Measurements from ENCODE around the gene DARS1. TPM values are rescaled to one million over a fixed set of nuclear protein-coding genes. Genes with fewer than 3 reads are reported as not detected.

The DARS1 gene
- total RNA-seq, 2 donors from 2014 or later, result 54.9 to 57.2 TPM

DNA sequence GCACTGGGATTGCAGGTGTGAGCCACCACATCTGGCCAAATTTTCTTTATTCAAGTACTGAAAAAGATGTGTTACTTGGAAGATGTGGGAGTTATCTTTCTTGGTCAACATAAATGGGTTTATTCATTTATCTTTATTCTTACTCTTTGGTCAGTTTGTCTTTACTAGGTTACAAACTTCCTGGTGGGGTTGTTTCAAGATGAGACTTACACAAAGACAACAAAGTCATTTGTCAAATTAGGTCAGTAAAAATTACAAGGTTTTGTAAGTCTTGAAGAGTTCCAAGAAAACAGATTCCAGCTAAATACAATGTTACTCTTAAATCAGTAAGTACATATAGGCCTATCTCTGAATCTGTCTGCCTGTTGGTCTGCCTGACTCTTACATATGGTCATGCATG is 48.9 kb downstream of the DARS1 start:
- H3K9me3 ChIP-seq, result no peaks in the 10 kb centered on the region
- peaks cover 0 to 1% of the 10 kb centered on the region in 2 donors for H3K36me3 ChIP-seq
- H3K27ac ChIP-seq, result no peak overlapping the region
- no peaks in the 10 kb centered on the region for H3K4me1 ChIP-seq (replicated peaks)
- no peak for DNase-seq (ENCODE audit: low spot score)
- intact Hi-C loops (cut with DNase I), result no loop called here
- TF ChIP-seq POLR2AphosphoS5 (IDR thresholded peaks at IDR 0.05) (no peak), POLR2A (IDR thresholded peaks at IDR 0.05) (no peak)
- TF ChIP-seq, protein P1, sequence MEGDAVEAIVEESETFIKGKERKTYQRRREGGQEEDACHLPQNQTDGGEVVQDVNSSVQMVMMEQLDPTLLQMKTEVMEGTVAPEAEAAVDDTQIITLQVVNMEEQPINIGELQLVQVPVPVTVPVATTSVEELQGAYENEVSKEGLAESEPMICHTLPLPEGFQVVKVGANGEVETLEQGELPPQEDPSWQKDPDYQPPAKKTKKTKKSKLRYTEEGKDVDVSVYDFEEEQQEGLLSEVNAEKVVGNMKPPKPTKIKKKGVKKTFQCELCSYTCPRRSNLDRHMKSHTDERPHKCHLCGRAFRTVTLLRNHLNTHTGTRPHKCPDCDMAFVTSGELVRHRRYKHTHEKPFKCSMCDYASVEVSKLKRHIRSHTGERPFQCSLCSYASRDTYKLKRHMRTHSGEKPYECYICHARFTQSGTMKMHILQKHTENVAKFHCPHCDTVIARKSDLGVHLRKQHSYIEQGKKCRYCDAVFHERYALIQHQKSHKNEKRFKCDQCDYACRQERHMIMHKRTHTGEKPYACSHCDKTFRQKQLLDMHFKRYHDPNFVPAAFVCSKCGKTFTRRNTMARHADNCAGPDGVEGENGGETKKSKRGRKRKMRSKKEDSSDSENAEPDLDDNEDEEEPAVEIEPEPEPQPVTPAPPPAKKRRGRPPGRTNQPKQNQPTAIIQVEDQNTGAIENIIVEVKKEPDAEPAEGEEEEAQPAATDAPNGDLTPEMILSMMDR (IDR thresholded peaks at IDR 0.05), result no peak
- no peaks in the 10 kb centered on the region for H3K27me3 ChIP-seq (replicated peaks; ENCODE audit: insufficient read depth)
- H3K4me3 ChIP-seq, result no peak overlapping the region

DNA sequence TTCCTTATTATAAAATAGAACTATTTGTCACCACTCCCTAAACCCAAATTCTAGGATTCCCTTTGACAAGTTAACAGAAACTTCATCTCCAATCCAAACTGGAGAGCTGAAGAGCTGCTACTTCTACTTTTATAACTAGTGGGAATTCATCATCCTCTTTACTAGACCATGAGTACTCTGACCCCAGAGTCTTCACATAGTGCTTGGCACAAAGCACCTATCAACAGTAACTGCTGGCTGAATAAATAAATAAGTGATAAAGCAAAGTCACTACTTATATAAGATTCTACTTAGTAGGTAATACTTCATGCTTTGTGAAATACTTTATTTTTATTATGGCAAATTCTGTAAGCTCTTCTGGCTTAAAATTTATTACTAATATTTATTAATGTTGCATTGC is 49.5 kb downstream of the DARS1 start:
- no peak overlapping the region for H3K4me3 ChIP-seq
- H3K4me1 ChIP-seq (replicated peaks), result no peaks in the 10 kb centered on the region
- H3K9me3 ChIP-seq, result no peaks in the 10 kb centered on the region
- intact Hi-C loops (cut with DNase I), result no loop called here
- peaks cover 0 to 4% of the 10 kb centered on the region in 2 donors for H3K36me3 ChIP-seq
- DNase-seq (ENCODE audit: low spot score), result no peak
- H3K27me3 ChIP-seq (replicated peaks; ENCODE audit: insufficient read depth), result no peaks in the 10 kb centered on the region
- no peak overlapping the region for H3K27ac ChIP-seq
- TF ChIP-seq, protein P1 (IDR thresholded peaks at IDR 0.05), result no peak
- no peak for TF ChIP-seq POLR2A (IDR thresholded peaks at IDR 0.05)
- TF ChIP-seq POLR2AphosphoS5 (IDR thresholded peaks at IDR 0.05), result no peak

DNA sequence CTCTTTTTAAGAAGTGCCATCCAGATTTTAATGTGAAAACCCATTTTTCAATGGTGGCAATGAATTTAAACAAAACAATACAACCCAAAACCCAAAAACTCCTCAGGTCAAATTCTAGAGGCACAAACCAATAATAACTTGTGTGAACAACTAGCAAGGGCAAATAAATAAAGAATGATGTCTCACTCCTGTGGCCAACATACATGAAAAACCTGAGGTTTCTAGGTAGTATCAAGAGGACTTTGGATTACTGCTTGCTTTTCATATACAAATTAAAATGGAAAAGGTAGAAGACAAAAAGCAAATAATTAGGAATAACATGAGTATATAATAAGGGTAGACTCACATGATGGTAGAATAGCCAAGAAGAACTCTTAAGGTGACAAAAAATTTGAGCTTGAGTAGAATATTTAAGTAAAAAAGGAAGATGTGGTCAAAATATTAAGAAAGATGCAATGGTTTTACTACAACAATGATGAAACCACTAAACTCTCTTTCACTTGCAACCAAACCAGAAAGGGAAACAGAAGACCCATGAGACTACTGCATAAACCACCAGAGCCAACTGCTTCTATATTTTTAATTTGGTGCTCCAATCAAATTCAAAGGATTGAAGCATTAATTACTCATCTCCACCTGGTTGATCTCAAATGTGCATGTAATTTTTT is 53.5 kb downstream of the DARS1 start:
- Histone ChIP-seq H3K36me3 (peaks cover 0 to 4% of the 10 kb centered on the region in 2 donors), H3K9me3 (no peaks in the 10 kb centered on the region), H3K4me3 (no peak overlapping the region), H3K4me1 (replicated peaks) (no peaks in the 10 kb centered on the region), H3K27ac (no peak overlapping the region), H3K27me3 (replicated peaks; ENCODE audit: insufficient read depth) (no peaks in the 10 kb centered on the region)
- TF ChIP-seq POLR2AphosphoS5 (IDR thresholded peaks at IDR 0.05) (no peak), POLR2A (IDR thresholded peaks at IDR 0.05) (no peak)
- TF ChIP-seq, protein P1 (IDR thresholded peaks at IDR 0.05), result no peak
- no peak for DNase-seq (ENCODE audit: low spot score)
- intact Hi-C loops (cut with DNase I), result no loop called here

DNA sequence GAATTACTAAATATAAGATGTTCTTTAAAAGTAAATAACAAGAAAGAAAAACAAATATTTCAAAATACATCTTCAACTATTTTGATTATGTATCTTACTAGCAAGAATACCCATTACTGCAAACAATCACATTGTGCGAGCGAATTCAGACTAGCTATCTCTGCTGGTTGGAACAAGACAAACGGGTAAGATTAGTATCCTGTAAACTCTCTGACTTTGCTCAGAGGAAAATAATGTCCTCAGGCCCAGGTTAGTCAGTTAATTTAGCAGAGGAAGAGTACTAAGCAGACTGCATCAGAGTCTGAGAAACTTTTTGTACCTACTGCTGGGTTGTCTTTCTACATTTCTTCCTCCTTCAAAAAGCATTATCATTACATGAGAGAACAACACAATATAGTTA is 58.8 kb downstream of the DARS1 start:
- no peaks in the 10 kb centered on the region for H3K9me3 ChIP-seq
- no peak overlapping the region for H3K4me3 ChIP-seq
- no peaks in the 10 kb centered on the region for H3K4me1 ChIP-seq (replicated peaks)
- 52% methylated on average over 3 of the region's 3 CpGs for WGBS
- intact Hi-C loops (cut with DNase I), result no loop called here
- peaks cover 0 to 4% of the 10 kb centered on the region in 2 donors for H3K36me3 ChIP-seq
- H3K27me3 ChIP-seq (replicated peaks; ENCODE audit: insufficient read depth), result no peaks in the 10 kb centered on the region
- H3K27ac ChIP-seq, result peak overlapping the region in 1 of 2 donors; percentile 7
- peak; percentile 23 for DNase-seq (ENCODE audit: low spot score)
- TF ChIP-seq, protein P1 (IDR thresholded peaks at IDR 0.05), result no peak
- TF ChIP-seq POLR2AphosphoS5 (IDR thresholded peaks at IDR 0.05), result peak; percentile 76
- TF ChIP-seq POLR2A (IDR thresholded peaks at IDR 0.05), result no peak

DNA sequence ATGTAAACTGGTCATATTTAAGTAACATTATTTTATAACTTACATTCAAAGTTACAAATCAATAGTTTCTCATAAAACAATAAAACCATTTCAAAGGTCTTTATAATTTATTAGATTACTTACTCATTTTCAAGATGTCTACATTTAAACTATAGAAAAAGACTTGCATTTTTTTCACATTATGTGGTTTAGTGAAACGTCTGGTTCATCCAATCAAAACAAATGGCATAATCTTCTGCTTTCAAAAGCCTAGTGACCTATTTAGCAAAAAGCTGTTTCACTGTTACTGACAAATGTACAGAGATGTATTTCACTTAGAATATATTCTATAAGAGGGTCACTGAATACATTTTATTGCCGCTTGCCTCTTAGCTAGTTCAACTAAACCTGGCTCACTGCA is 59.9 kb downstream of the DARS1 start:
- 78% methylated on average over 2 of the region's 2 CpGs for WGBS
- Histone ChIP-seq H3K27me3 (replicated peaks; ENCODE audit: insufficient read depth) (no peaks in the 10 kb centered on the region), H3K4me1 (replicated peaks) (no peaks in the 10 kb centered on the region), H3K27ac (peak overlapping the region in 1 of 2 donors; percentile 19), H3K36me3 (no peaks in the 10 kb centered on the region), H3K4me3 (no peak overlapping the region), H3K9me3 (no peaks in the 10 kb centered on the region)
- no peak for DNase-seq (ENCODE audit: low spot score)
- intact Hi-C loops (cut with DNase I), result no loop called here
- TF ChIP-seq, protein P1 (IDR thresholded peaks at IDR 0.05), result no peak
- TF ChIP-seq POLR2A (IDR thresholded peaks at IDR 0.05) (no peak), POLR2AphosphoS5 (IDR thresholded peaks at IDR 0.05) (no peak)
